Dendritic cell treated with granulocyte-macrophage colony-stimulating factor and Interleukin-4, amounts not matched to agents 40 ng/mL and 50 ng/mL, for 4 days (primary cell): Measurements from ENCODE around the gene DAPK2.
"Not testable (repeated sequence)": the region's sequence is repeated elsewhere in the genome, so short reads cannot be mapped to it uniquely, and the experiment has no call there.

Source experiments
- H3K27ac Mint-ChIP-seq: one replicate; pipeline ENCODE4 v1.8.0; 2022; ENCODE audit warnings: mild to moderate bottlenecking, mixed read lengths
- H3K27me3 Mint-ChIP-seq: one replicate; pipeline ENCODE4 v1.8.0; 2022; ENCODE audit warnings: mild to moderate bottlenecking, mixed read lengths
- H3K36me3 Mint-ChIP-seq: one replicate; pipeline ENCODE4 v1.8.0; 2022; ENCODE audit warnings: low read depth, mixed read lengths
- H3K4me1 Mint-ChIP-seq: one replicate; pipeline ENCODE4 v1.8.0; 2022; ENCODE audit warnings: low read depth, mixed read lengths
- H3K4me3 Mint-ChIP-seq: one replicate; pipeline ENCODE4 v1.8.0; 2022; ENCODE audit warnings: mild to moderate bottlenecking, moderate library complexity, mixed read lengths
- H3K9me3 Mint-ChIP-seq: one replicate; pipeline ENCODE4 v1.8.0; 2022; ENCODE audit warnings: mixed read lengths
- intact Hi-C: fragments of 100-400 bp; cut with micrococcal nuclease; formaldehyde crosslinking; loops from one replicate; pipeline ENCODE4 v1.15.0; 2022

DAPK2 gene

GRCh38 chr15:64070965-64071851, 24.9 kb upstream of the DAPK2 start:
- peaks cover 45% of the 10 kb centered on the region for H3K36me3 Mint-ChIP-seq
- H3K9me3 Mint-ChIP-seq, result no peaks in the 10 kb centered on the region
- no peak overlapping the region for H3K4me3 Mint-ChIP-seq
- no peaks in the 10 kb centered on the region for H3K27me3 Mint-ChIP-seq
- peak overlapping the region; percentile 79 for H3K27ac Mint-ChIP-seq
- intact Hi-C loops, result no loop called here
- H3K4me1 Mint-ChIP-seq, result peaks cover 49% of the 10 kb centered on the region

GRCh38 chr15:64070106-64070505, 23.8 kb upstream of the DAPK2 start:
- peaks cover 45% of the 10 kb centered on the region for H3K4me1 Mint-ChIP-seq
- intact Hi-C loops, result no loop called here
- no peaks in the 10 kb centered on the region for H3K9me3 Mint-ChIP-seq
- H3K27ac Mint-ChIP-seq, result peak overlapping the region; percentile 20
- no peak overlapping the region for H3K4me3 Mint-ChIP-seq
- no peaks in the 10 kb centered on the region for H3K27me3 Mint-ChIP-seq
- peaks cover 34% of the 10 kb centered on the region for H3K36me3 Mint-ChIP-seq

- Mint-ChIP-seq H3K4me3 (no peak overlapping the region), H3K27me3 (no peaks in the 10 kb centered on the region), H3K36me3 (peaks cover 21% of the 10 kb centered on the region), H3K9me3 (no peaks in the 10 kb centered on the region), H3K27ac (no peak overlapping the region), H3K4me1 (peaks cover 39% of the 10 kb centered on the region)
- intact Hi-C loops, result loop anchor here (5.0 kb wide), 2 partner anchors 176 to 241 kb away; no protein-coding TSS in a partner anchor
Measured at GRCh38 chr15:64068133-64068532, 21.8 kb upstream of the DAPK2 start.

- no peaks in the 10 kb centered on the region for H3K27me3 Mint-ChIP-seq
- H3K27ac Mint-ChIP-seq, result no peak overlapping the region
- H3K9me3 Mint-ChIP-seq, result no peaks in the 10 kb centered on the region
- intact Hi-C loops, result loop anchor here (1.0 to 5.0 kb wide), 3 partner anchors 175 to 315 kb away; no protein-coding TSS in a partner anchor
- peaks cover 17% of the 10 kb centered on the region for H3K36me3 Mint-ChIP-seq
- H3K4me1 Mint-ChIP-seq, result peaks cover 39% of the 10 kb centered on the region
- no peak overlapping the region for H3K4me3 Mint-ChIP-seq
Measured at GRCh38 chr15:64067564-64068030, 21.3 kb upstream of the DAPK2 start.

GRCh38 chr15:64066451-64066850, 20.2 kb upstream of the DAPK2 start:
- Mint-ChIP-seq H3K9me3 (no peaks in the 10 kb centered on the region), H3K4me1 (peaks cover 31% of the 10 kb centered on the region), H3K27me3 (no peaks in the 10 kb centered on the region), H3K36me3 (peaks cover 5% of the 10 kb centered on the region), H3K4me3 (no peak overlapping the region), H3K27ac (no peak overlapping the region)
- intact Hi-C loops, result loop anchor here (5.0 kb wide), 2 partner anchors 174 to 239 kb away; no protein-coding TSS in a partner anchor

- Mint-ChIP-seq H3K27ac (no peak overlapping the region), H3K27me3 (no peaks in the 10 kb centered on the region), H3K9me3 (no peaks in the 10 kb centered on the region), H3K4me3 (no peak overlapping the region), H3K36me3 (no peaks in the 10 kb centered on the region), H3K4me1 (peaks cover 5% of the 10 kb centered on the region)
- intact Hi-C loops, result no loop called here
Measured at GRCh38 chr15:64060716-64061115, 14.4 kb upstream of the DAPK2 start.

- H3K9me3 Mint-ChIP-seq, H3K4me3 Mint-ChIP-seq, H3K4me1 Mint-ChIP-seq, H3K27me3 Mint-ChIP-seq, intact Hi-C loops, H3K36me3 Mint-ChIP-seq, H3K27ac Mint-ChIP-seq: not testable (repeated sequence)
Measured at GRCh38 chr15:64059104-64059503, 12.8 kb upstream of the DAPK2 start.

GRCh38 chr15:64058279-64058678, 12.0 kb upstream of the DAPK2 start:
- no peaks in the 10 kb centered on the region for H3K9me3 Mint-ChIP-seq
- H3K4me1 Mint-ChIP-seq, result peaks cover 10% of the 10 kb centered on the region
- H3K27ac Mint-ChIP-seq, result no peak overlapping the region
- H3K36me3 Mint-ChIP-seq, result no peaks in the 10 kb centered on the region
- no peak overlapping the region for H3K4me3 Mint-ChIP-seq
- H3K27me3 Mint-ChIP-seq, result peaks cover 11% of the 10 kb centered on the region
- intact Hi-C loops, result no loop called here

GRCh38 chr15:64053674-64054073, 7.4 kb upstream of the DAPK2 start:
- H3K36me3 Mint-ChIP-seq, H3K9me3 Mint-ChIP-seq, H3K4me3 Mint-ChIP-seq, intact Hi-C loops, H3K27ac Mint-ChIP-seq: not testable (repeated sequence)
- peaks cover 38% of the 10 kb centered on the region for H3K4me1 Mint-ChIP-seq
- H3K27me3 Mint-ChIP-seq, result peaks cover 42% of the 10 kb centered on the region

GRCh38 chr15:64052925-64053491, 6.7 kb upstream of the DAPK2 start:
- H3K36me3 Mint-ChIP-seq, result no peaks in the 10 kb centered on the region
- H3K27me3 Mint-ChIP-seq, result peaks cover 45% of the 10 kb centered on the region
- no peak overlapping the region for H3K4me3 Mint-ChIP-seq
- peaks cover 44% of the 10 kb centered on the region for H3K4me1 Mint-ChIP-seq
- H3K27ac Mint-ChIP-seq, result no peak overlapping the region
- intact Hi-C loops, result no loop called here
- H3K9me3 Mint-ChIP-seq, result no peaks in the 10 kb centered on the region

GRCh38 chr15:64051407-64052259, 5.3 kb upstream of the DAPK2 start:
- Mint-ChIP-seq H3K27ac (no peak overlapping the region), H3K9me3 (no peaks in the 10 kb centered on the region), H3K4me1 (peaks cover 57% of the 10 kb centered on the region)

GRCh38 chr15:64051093-64051402, 4.8 kb upstream of the DAPK2 start:
- no peak overlapping the region for H3K27ac Mint-ChIP-seq
- intact Hi-C loops, result no loop called here
- H3K9me3 Mint-ChIP-seq, result no peaks in the 10 kb centered on the region
- H3K4me3 Mint-ChIP-seq, result no peak overlapping the region
- H3K4me1 Mint-ChIP-seq, result peaks cover 59% of the 10 kb centered on the region
- H3K27me3 Mint-ChIP-seq, result peaks cover 61% of the 10 kb centered on the region
- H3K36me3 Mint-ChIP-seq, result no peaks in the 10 kb centered on the region

More at GRCh38 chr15:64051407-64052259, 5.3 kb upstream of the DAPK2 start:
- intact Hi-C loops, result no loop called here
- Mint-ChIP-seq H3K36me3 (no peaks in the 10 kb centered on the region), H3K4me3 (no peak overlapping the region), H3K27me3 (peaks cover 58% of the 10 kb centered on the region)

GRCh38 chr15:64050281-64051092, 4.2 kb upstream of the DAPK2 start:
- Mint-ChIP-seq H3K27me3 (peaks cover 65% of the 10 kb centered on the region), H3K27ac (no peak overlapping the region), H3K4me3 (no peak overlapping the region), H3K36me3 (no peaks in the 10 kb centered on the region), H3K9me3 (no peaks in the 10 kb centered on the region), H3K4me1 (peaks cover 62% of the 10 kb centered on the region)
- intact Hi-C loops, result no loop called here
